Measurements from ENCODE around the gene ST14. TPM values are rescaled to one million over a fixed set of nuclear protein-coding genes. Genes with fewer than 3 reads are reported as not detected.
A peak's percentile ranks its signal among the peaks of the same experiment; 100 is the strongest.

The ST14 gene
- total and polyA plus RNA-seq, 4 donors = 24.3 to 81.1 (median 54.1) TPM

DNA sequence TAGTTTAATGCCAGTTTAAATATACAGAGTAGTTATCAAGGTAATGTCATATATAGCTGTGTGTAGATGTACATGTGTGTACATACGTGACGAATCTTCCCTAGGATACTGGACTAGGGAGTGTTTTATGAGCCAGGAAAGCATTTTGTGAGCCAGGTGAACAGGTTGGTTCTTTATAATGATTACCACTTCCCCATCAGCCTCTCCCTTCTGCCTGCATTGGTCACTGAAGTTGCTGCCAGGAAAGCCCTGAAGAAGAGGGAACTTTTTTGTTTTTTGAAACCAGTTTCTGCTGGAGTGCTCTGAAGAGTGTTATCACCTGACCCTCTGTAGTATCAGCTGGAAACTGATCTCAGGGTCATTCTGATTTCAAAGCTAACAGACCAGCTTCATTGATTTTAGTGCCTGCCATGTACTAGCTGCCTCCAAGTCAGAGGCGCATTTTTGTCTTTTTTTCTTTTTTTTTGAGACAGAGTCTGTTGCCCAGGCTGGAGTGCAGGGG, 14.2 kb upstream of the ST14 start:
- ATAC-seq (ENCODE audit: insufficient read depth, low FRiP score) (no peak), DNase-seq (no peak)
- no peaks in the 10 kb centered on the region for H3K27me3 ChIP-seq (ENCODE audit: control insufficient read depth in 3 of 3, insufficient read depth in 3 of 3, low read length in 2 of 3)
- peak overlapping the region in 1 of 2 donors; percentile 19 for H3K9ac ChIP-seq (ENCODE audit: insufficient read depth in 1 of 2, low read length in 2 of 2)
- H3K4me1 ChIP-seq (ENCODE audit: control insufficient read depth in 5 of 5, insufficient read depth in 5 of 5, low read length in 5 of 5) = peaks cover 5 to 21% (median 10%) of the 10 kb centered on the region in 5 donors
- no peaks in the 10 kb centered on the region for H3K9me3 ChIP-seq (ENCODE audit: control insufficient read depth in 4 of 4, insufficient read depth in 3 of 4, low read length in 3 of 4)
- peak overlapping the region in 1 of 2 donors; percentile 88 for H3K27ac ChIP-seq (ENCODE audit: low read depth in 1 of 2, low read length in 1 of 2)
- 80 to 90% methylated on average over 3 of the region's 3 CpGs for WGBS, 2 donors
- H3K4me3 ChIP-seq = no peak overlapping the region
- H3K36me3 ChIP-seq (ENCODE audit: control insufficient read depth in 4 of 4, insufficient read depth in 4 of 4, low read length in 4 of 4) = peaks cover 6 to 28% (median 24%) of the 10 kb centered on the region in 4 donors
- TF ChIP-seq, protein P1, sequence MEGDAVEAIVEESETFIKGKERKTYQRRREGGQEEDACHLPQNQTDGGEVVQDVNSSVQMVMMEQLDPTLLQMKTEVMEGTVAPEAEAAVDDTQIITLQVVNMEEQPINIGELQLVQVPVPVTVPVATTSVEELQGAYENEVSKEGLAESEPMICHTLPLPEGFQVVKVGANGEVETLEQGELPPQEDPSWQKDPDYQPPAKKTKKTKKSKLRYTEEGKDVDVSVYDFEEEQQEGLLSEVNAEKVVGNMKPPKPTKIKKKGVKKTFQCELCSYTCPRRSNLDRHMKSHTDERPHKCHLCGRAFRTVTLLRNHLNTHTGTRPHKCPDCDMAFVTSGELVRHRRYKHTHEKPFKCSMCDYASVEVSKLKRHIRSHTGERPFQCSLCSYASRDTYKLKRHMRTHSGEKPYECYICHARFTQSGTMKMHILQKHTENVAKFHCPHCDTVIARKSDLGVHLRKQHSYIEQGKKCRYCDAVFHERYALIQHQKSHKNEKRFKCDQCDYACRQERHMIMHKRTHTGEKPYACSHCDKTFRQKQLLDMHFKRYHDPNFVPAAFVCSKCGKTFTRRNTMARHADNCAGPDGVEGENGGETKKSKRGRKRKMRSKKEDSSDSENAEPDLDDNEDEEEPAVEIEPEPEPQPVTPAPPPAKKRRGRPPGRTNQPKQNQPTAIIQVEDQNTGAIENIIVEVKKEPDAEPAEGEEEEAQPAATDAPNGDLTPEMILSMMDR (IDR thresholded peaks at IDR 0.05; ENCODE audit: control extremely low read depth, extremely low read depth) = no peak

DNA sequence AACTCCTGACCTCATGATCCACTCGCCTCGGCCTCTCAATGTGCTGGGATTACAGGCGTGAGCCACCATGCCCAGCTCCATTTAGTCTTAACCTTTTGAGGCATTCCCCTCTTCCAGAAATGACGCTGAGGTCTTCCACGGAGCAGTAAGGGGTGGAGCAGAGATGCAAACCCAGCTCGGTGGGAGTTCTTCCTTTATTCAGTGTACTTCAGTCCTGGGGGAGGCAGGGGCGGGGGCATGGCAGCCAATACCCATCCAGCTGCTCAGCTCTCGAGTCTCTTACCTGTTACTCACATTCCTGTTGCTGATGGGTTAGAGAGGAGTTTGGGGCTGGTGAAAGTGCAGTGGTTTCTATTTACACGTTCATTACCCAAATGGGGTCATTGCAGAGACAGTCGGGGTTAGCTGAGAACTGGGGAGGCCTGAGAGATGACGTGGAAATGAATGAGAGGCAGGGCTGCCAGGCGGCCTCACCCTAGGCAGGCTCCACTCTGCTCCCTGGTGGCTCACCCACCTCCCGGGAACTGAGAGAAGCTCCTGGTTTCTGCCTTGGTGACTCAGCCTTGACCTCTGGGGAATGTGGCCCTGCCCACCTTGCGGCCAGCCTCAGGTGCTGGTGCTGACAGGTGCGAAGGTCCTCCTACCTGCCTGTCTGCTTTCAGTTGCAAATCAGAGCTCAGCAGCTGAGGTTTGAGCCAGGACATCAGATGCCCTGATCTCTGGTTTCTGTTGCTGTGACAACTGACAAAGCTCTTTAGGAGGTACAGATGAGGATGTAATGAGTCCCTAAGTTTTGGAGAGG, 13.4 kb upstream of the ST14 start:
- peak; percentile 90 for ATAC-seq (ENCODE audit: insufficient read depth, low FRiP score)

DNA sequence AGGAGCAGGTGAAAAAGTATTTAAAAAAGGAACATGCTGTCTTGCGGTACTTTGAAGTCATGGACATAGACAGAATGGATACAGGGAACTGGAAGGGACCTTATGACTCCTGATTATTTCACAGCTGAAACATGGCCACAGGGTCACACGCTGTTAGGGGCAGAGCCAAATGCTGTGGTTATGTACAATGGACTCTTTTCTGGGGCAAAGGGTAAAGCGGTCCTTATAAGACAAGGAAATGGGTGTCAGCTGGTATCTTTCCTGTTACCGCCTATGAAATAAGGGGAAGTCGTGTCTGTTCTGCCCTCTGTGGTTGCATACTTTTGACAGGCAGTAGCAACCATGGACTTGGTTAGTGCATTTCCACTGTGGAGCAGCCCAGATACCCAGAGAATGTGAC, 12.8 kb upstream of the ST14 start:
- no peaks in the 10 kb centered on the region for H3K9me3 ChIP-seq (ENCODE audit: control insufficient read depth in 4 of 4, insufficient read depth in 3 of 4, low read length in 3 of 4)
- 14 to 29% methylated on average over 5 of the region's 5 CpGs for WGBS, 2 donors
- H3K27me3 ChIP-seq (ENCODE audit: control insufficient read depth in 3 of 3, insufficient read depth in 3 of 3, low read length in 2 of 3) = no peaks in the 10 kb centered on the region
- TF ChIP-seq, protein P1 (IDR thresholded peaks at IDR 0.05; ENCODE audit: control extremely low read depth, extremely low read depth) = no peak
- H3K9ac ChIP-seq (ENCODE audit: insufficient read depth in 1 of 2, low read length in 2 of 2) = no peak overlapping the region
- H3K4me3 ChIP-seq = no peak overlapping the region
- peaks cover 6 to 24% (median 22%) of the 10 kb centered on the region in 4 donors for H3K36me3 ChIP-seq (ENCODE audit: control insufficient read depth in 4 of 4, insufficient read depth in 4 of 4, low read length in 4 of 4)
- H3K4me1 ChIP-seq (ENCODE audit: control insufficient read depth in 5 of 5, insufficient read depth in 5 of 5, low read length in 5 of 5) = peaks cover 0 to 21% (median 10%) of the 10 kb centered on the region in 5 donors
- peak overlapping the region in 1 of 2 donors; percentile 88 for H3K27ac ChIP-seq (ENCODE audit: low read depth in 1 of 2, low read length in 1 of 2)
- peak; percentile 53 for ATAC-seq (ENCODE audit: insufficient read depth, low FRiP score)
- peak in 1 of 3 donors; percentile 47 for DNase-seq

More for the DNA sequence above, 13.4 kb upstream of the ST14 start:
- H3K9ac ChIP-seq (ENCODE audit: insufficient read depth in 1 of 2, low read length in 2 of 2) = no peak overlapping the region
- H3K27me3 ChIP-seq (ENCODE audit: control insufficient read depth in 3 of 3, insufficient read depth in 3 of 3, low read length in 2 of 3) = no peaks in the 10 kb centered on the region
- no peak for DNase-seq
- H3K27ac ChIP-seq (ENCODE audit: low read depth in 1 of 2, low read length in 1 of 2) = peak overlapping the region in 1 of 2 donors; percentile 88
- H3K4me3 ChIP-seq = no peak overlapping the region
- no peaks in the 10 kb centered on the region for H3K9me3 ChIP-seq (ENCODE audit: control insufficient read depth in 4 of 4, insufficient read depth in 3 of 4, low read length in 3 of 4)
- TF ChIP-seq, protein P1 (IDR thresholded peaks at IDR 0.05; ENCODE audit: control extremely low read depth, extremely low read depth) = no peak
- WGBS, 2 donors = 62 to 74% methylated on average over 15 of the region's 15 CpGs
- H3K36me3 ChIP-seq (ENCODE audit: control insufficient read depth in 4 of 4, insufficient read depth in 4 of 4, low read length in 4 of 4) = peaks cover 6 to 25% (median 23%) of the 10 kb centered on the region in 4 donors
- H3K4me1 ChIP-seq (ENCODE audit: control insufficient read depth in 5 of 5, insufficient read depth in 5 of 5, low read length in 5 of 5) = peaks cover 5 to 21% (median 10%) of the 10 kb centered on the region in 5 donors

All from lung (tissue), 12 donors.